IMR-90 (cell line): Measurements from ENCODE around the gene CREB1. TPM values are rescaled to one million over a fixed set of nuclear protein-coding genes. Genes with fewer than 3 reads are reported as not detected.

Source experiments
- ATAC-seq: fragments of 200-7000 bp; cut with Tn5 transposase; 2 replicates; pipeline ENCODE4 v1.9.1; 2020; ENCODE audit warnings: low read depth, mild to moderate bottlenecking, moderate library complexity
- BruUV-seq: library from RNA; stranded (reverse); fragments of 400-500 nt; replicated peaks from 2 replicates; lab custom pipeline; 2021; lab: Mats Ljungman, UMichigan
- CTCF ChIA-PET: fragments of 300-600 bp; formaldehyde crosslinking; extraction: SDS; loops from one replicate; lab custom pipeline; 2021; ENCODE audit warnings: antibody characterized with exemption; lab: Yijun Ruan, JAX
- POLR2A ChIA-PET: fragments of 300-600 bp; sonication (Branson Sonifier 250); formaldehyde crosslinking; loops from one replicate; lab custom pipeline; 2022; ENCODE audit warnings: antibody characterized with exemption; ENCODE audit not compliant: unreplicated experiment; lab: Charles Lee
- DNase-seq: peaks from one replicate; pipeline ENCODE4 v3.0.0; 2013
- H2AFZ ChIP-seq: replicated peaks from 2 replicates; pipeline ENCODE3; 2013; ENCODE audit warnings: low read length, mild to moderate bottlenecking; ENCODE audit not compliant: poor library complexity
- H2AK5ac ChIP-seq: 2 replicates; pipeline ENCODE4 v1.6.1; 2013; ENCODE audit warnings: low read depth, low read length, inconsistent platforms
- H2AK9ac ChIP-seq: replicated peaks from 2 replicates; pipeline ENCODE3; 2013; ENCODE audit warnings: mild to moderate bottlenecking, low read depth, low read length, moderate library complexity; ENCODE audit not compliant: poor library complexity
- H2BK120ac ChIP-seq: 2 replicates; pipeline ENCODE4 v1.6.1; 2013; ENCODE audit warnings: low read depth, low read length, inconsistent platforms
- H2BK15ac ChIP-seq: 3 replicates; pipeline ENCODE4 v1.6.1; 2013; ENCODE audit warnings: low read depth, low read length, inconsistent platforms
- H2BK20ac ChIP-seq: 2 replicates; pipeline ENCODE4 v1.6.1; 2013; ENCODE audit warnings: low read depth, mild to moderate bottlenecking, inconsistent platforms, low read length, moderate library complexity
- H2BK5ac ChIP-seq: 2 replicates; pipeline ENCODE4 v1.6.1; 2013; ENCODE audit warnings: mild to moderate bottlenecking, low read depth, low read length, inconsistent platforms; ENCODE audit not compliant: poor library complexity, severe bottlenecking
- H3K14ac ChIP-seq: replicated peaks from 2 replicates; pipeline ENCODE4 v1.6.1; 2013; ENCODE audit warnings: low read depth, low read length, inconsistent platforms
- H3K18ac ChIP-seq: 2 replicates; pipeline ENCODE4 v1.6.1; 2013; ENCODE audit warnings: low read depth, low read length, control low read depth
- H3K23ac ChIP-seq: 2 replicates; pipeline ENCODE4 v1.6.1; 2013; ENCODE audit warnings: low read depth, low read length, inconsistent platforms
- H3K27ac ChIP-seq: 2 replicates; pipeline ENCODE4 v1.5.1; 2013; ENCODE audit warnings: mild to moderate bottlenecking, control low read depth, low read length; ENCODE audit not compliant: insufficient read depth
- H3K27me3 ChIP-seq: 2 replicates; pipeline ENCODE4 v1.6.1; 2013; ENCODE audit warnings: low read length; ENCODE audit not compliant: control insufficient read depth, insufficient read depth
- H3K36me3 ChIP-seq: 2 replicates; pipeline ENCODE4 v1.6.1; 2013; ENCODE audit warnings: low read length, mixed read lengths; ENCODE audit not compliant: control insufficient read depth, insufficient read depth
- H3K4ac ChIP-seq: 2 replicates; pipeline ENCODE4 v1.6.1; 2013; ENCODE audit warnings: low read depth, low read length, inconsistent platforms
- H3K4me1 ChIP-seq: 2 replicates; pipeline ENCODE4 v1.6.1; 2013; ENCODE audit warnings: low read length, mixed read lengths; ENCODE audit not compliant: control insufficient read depth, insufficient read depth
- H3K4me2 ChIP-seq: 2 replicates; pipeline ENCODE4 v1.6.1; 2013; ENCODE audit warnings: low read depth, mild to moderate bottlenecking, control low read depth, low read length, moderate library complexity
- H3K4me3 ChIP-seq: 2 replicates; pipeline ENCODE4 v1.5.1; 2013; ENCODE audit warnings: low read depth, mild to moderate bottlenecking, control low read depth, low read length, moderate library complexity; ENCODE audit not compliant: insufficient read depth
- H3K56ac ChIP-seq: 2 replicates; pipeline ENCODE4 v1.6.1; 2013; ENCODE audit warnings: low read length, inconsistent platforms; ENCODE audit not compliant: insufficient read depth; ENCODE audit errors: extremely low read depth
- H3K79me1 ChIP-seq, 2 experiments: 2 replicates each; pipeline ENCODE4 v1.6.1; 2013; ENCODE audit warnings: low read length in 2 of 2, inconsistent platforms in 1 of 2, low read depth in 1 of 2
- H3K9ac ChIP-seq: 2 replicates; pipeline ENCODE4 v1.6.1; 2013; ENCODE audit warnings: low read depth, low read length, control low read depth
- H3K9me1 ChIP-seq: 2 replicates; pipeline ENCODE4 v1.6.1; 2013; ENCODE audit warnings: low read length, inconsistent platforms; ENCODE audit not compliant: insufficient read depth
- H3K9me3 ChIP-seq: 2 replicates; pipeline ENCODE4 v1.6.1; 2013; ENCODE audit warnings: low read length; ENCODE audit not compliant: control insufficient read depth, insufficient read depth
- H4K20me1 ChIP-seq: 2 replicates; pipeline ENCODE4 v1.6.1; 2013; ENCODE audit warnings: low read length, inconsistent platforms; ENCODE audit not compliant: insufficient read depth
- H4K5ac ChIP-seq: 2 replicates; pipeline ENCODE4 v1.6.1; 2013; ENCODE audit warnings: mild to moderate bottlenecking, low read depth, low read length, control low read depth
- H4K8ac ChIP-seq, 2 experiments: 2 replicates each; pipeline ENCODE4 v1.6.1; 2013; ENCODE audit warnings: low read depth in 2 of 2, low read length in 2 of 2, control low read depth in 1 of 2, inconsistent platforms in 1 of 2
- H4K91ac ChIP-seq: 2 replicates; pipeline ENCODE4 v1.6.1; 2013; ENCODE audit warnings: low read depth, low read length, inconsistent platforms; ENCODE audit not compliant: insufficient read depth
- CEBPB ChIP-seq: IDR thresholded peaks from 2 replicates; pipeline ENCODE4 v1.6.1; 2012; ENCODE audit warnings: low read depth, low read length, improper control_type of control experiment
- MXI1 ChIP-seq: IDR thresholded peaks from 2 replicates; pipeline ENCODE4 v1.6.1; 2012; ENCODE audit warnings: low read depth, mild to moderate bottlenecking, low read length, moderate library complexity, borderline replicate concordance
- WGBS, 2 experiments: methylation state at CpG; one replicate each; pipeline versions ENCODE4 v1.1.5 to v1.1.7; 2013; ENCODE audit warnings: missing lambda C conversion rate in 2 of 2; ENCODE audit not compliant: insufficient read length in 1 of 2; ENCODE audit errors: extremely low coverage in 2 of 2; 5-methylcytosine and 5-hydroxymethylcytosine counted together
- dilution Hi-C: fragments of 300-500 bp; cut with HindIII; formaldehyde crosslinking; loops from one replicate; pipeline ENCODE4 v1.14.3; 2018; ENCODE audit warnings: low sequenced_read_pairs; ENCODE audit not compliant: unreplicated experiment
- in situ Hi-C: fragments of 300-500 bp; cut with MboI; formaldehyde crosslinking; loops from 3 replicates; pipeline ENCODE4 v1.14.3; 2019; ENCODE audit warnings: low sequenced_read_pairs, inconsistent platforms, mixed read lengths
- intact Hi-C: fragments of 100-400 bp; cut with micrococcal nuclease; formaldehyde crosslinking; loops from 2 replicates; pipeline ENCODE4 v1.10.0; 2022
- polyA plus RNA-seq, 3 experiments: library from polyadenylated mRNA; depleted of rRNA; stranded (reverse); fragments of >200 nt; gene quantifications; 2 replicates each; pipeline ENCODE4 v1.2.3, GENCODE V29; 2012; ENCODE audit warnings: low replicate concordance in 1 of 3
- total RNA-seq: library from RNA; depleted of rRNA; stranded (reverse); fragments of >200 nt; gene quantifications from 2 replicates; pipeline ENCODE4 v1.2.3, GENCODE V29; 2012

Gene CREB1
- total and polyA plus RNA-seq, 2 of the 4 experiments (the other 2 are of a cell fraction), result 22.4 to 94.5 TPM

DNA sequence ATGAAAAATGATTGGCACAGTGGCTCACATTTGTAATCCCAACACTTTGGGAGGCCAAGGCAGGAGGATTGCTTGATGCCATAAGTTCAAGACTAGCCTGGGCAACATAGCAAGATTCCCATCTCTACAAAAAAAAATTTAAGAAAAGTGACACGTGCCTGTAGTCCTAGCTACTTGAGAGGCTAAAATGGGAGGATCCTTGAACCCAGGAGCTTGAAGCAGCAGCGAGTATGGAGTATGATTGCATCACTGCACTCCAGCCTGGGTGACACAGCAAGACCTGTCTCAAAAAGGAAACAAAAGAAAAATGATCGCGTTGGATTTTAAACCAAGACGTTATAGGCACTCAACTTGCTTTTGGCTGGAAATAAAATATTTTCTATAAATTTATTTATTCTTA, 37.8 kb upstream of the CREB1 start:
- ChIA-PET CTCF (interaction anchor here (1.0 kb wide), 1 partner anchor 13 kb away, joined by 3 read pairs; no protein-coding TSS in a partner anchor), POLR2A (no interaction called here)
- TF ChIP-seq CEBPB (peak; percentile 36; the same call in 1 of the 2 replicates), MXI1 (no peak)
- Histone ChIP-seq H3K4me3 (no peak overlapping the region), H2AK5ac (no peak overlapping the region), H3K27ac (no peak overlapping the region), H3K9me1 (peaks cover 2% of the 10 kb centered on the region; the same call in 1 of the 2 replicates), H3K36me3 (no peaks in the 10 kb centered on the region), H3K79me1 (no peaks in the 10 kb centered on the region), H4K20me1 (no peaks in the 10 kb centered on the region), H3K56ac (no peak overlapping the region), H3K23ac (no peak overlapping the region), H3K4ac (no peak overlapping the region), H2BK15ac (no peak overlapping the region), H3K18ac (no peak overlapping the region), H3K9ac (no peak overlapping the region), H2BK120ac (no peak overlapping the region), H3K27me3 (no peaks in the 10 kb centered on the region), H2AFZ (no peak overlapping the region), H3K4me2 (no peak overlapping the region), H4K5ac (no peak overlapping the region), H2BK5ac (no peak overlapping the region), H2AK9ac (no peak overlapping the region), H4K8ac (no peak overlapping the region), H3K9me3 (no peaks in the 10 kb centered on the region), H3K14ac (no peak overlapping the region), H3K4me1 (peaks cover 5% of the 10 kb centered on the region), H2BK20ac (no peak overlapping the region), H4K91ac (no peak overlapping the region)
- dilution Hi-C loops (no loop called here), in situ Hi-C loops (loop anchor here (25.0 kb wide), 1 partner anchor 570 kb away; no protein-coding TSS in a partner anchor), intact Hi-C loops (loop anchor here (5.0 kb wide), 1 partner anchor 220 kb away; the partner anchor contains the start of gene CCNYL1)
- DNase-seq (no peak), ATAC-seq (no peak)
- no TSS peak for BruUV-seq
- WGBS, 2 experiments, result no CpG with 5 or more reads among the region's 5 CpGs
